NCI-H2227 (cell line): ENCODE results near the gene RAB5B.

Experiments
- DNase-seq: peaks from one replicate; lab custom pipeline; 2025; ENCODE audit not compliant: unreplicated experiment; lab: John Stamatoyannopoulos, UW

Gene RAB5B

GRCh38 chr12:55973599-55974307 lies at the start of gene RAB5B:
RAB5B (plus strand) TSS chr12:55974078; CDS start chr12:55986961, 12,883 bp downstream.
- peak; percentile 98 for DNase-seq

- DNase-seq = no peak
These were observed 48.5 kb upstream of the RAB5B start for GRCh38 chr12:55925371-55925770.

- no peak for DNase-seq
These were observed 47.8 kb upstream of the RAB5B start for GRCh38 chr12:55925870-55926737.

- DNase-seq = peak; percentile 91
These were observed 46.9 kb upstream of the RAB5B start for GRCh38 chr12:55926738-55927587.

GRCh38 chr12:55927588-55928502 lies 46.0 kb upstream of the RAB5B start, which contains the start of gene PYM1:
PYM1 (minus strand) TSS chr12:55927894; CDS start chr12:55927761, 133 bp downstream.
- peak; percentile 54 for DNase-seq

- DNase-seq = no peak
These were observed 44.5 kb upstream of the RAB5B start for GRCh38 chr12:55929306-55929791.

GRCh38 chr12:55930771-55931316 lies 43.0 kb upstream of the RAB5B start, which contains the start of gene DGKA:
DGKA (plus strand) TSS chr12:55931162; CDS start chr12:55936504, 5,342 bp downstream.
- peak; percentile 51 for DNase-seq

GRCh38 chr12:55931317-55931779 lies 42.5 kb upstream of the RAB5B start:
- no peak for DNase-seq

- DNase-seq = peak; percentile 56
These were observed 41.9 kb upstream of the RAB5B start for GRCh38 chr12:55931780-55932550.

- DNase-seq = no peak
These were observed 41.3 kb upstream of the RAB5B start for GRCh38 chr12:55932551-55932910.

- DNase-seq = no peak
These were observed 40.6 kb upstream of the RAB5B start for GRCh38 chr12:55933169-55933798.

- DNase-seq = no peak
These were observed 39.8 kb upstream of the RAB5B start for GRCh38 chr12:55933799-55934742.

- no peak for DNase-seq
These were observed 39.1 kb upstream of the RAB5B start for GRCh38 chr12:55934773-55935172.

GRCh38 chr12:55935738-55936151 lies 38.1 kb upstream of the RAB5B start:
- DNase-seq = no peak

GRCh38 chr12:55937981-55938380 lies 35.9 kb upstream of the RAB5B start:
- no peak for DNase-seq

GRCh38 chr12:55938826-55939501 lies 34.9 kb upstream of the RAB5B start:
- no peak for DNase-seq
